Astrocyte of the cerebellum (primary cell): ENCODE results near the gene DPYD.

Source experiments
- DNase-seq: peaks from one replicate; pipeline ENCODE4 v3.0.0-alpha.2; 2011; ENCODE audit warnings: low read depth
- H3K4me3 ChIP-seq: 2 replicates; pipeline ENCODE4 v1.5.1; 2011; ENCODE audit warnings: mild to moderate bottlenecking, low read depth, low read length, moderate library complexity
- CTCF ChIP-seq: IDR thresholded peaks from 2 replicates; pipeline ENCODE4 v1.5.1; 2012; ENCODE audit warnings: low read length, low read depth, moderate library complexity, mild to moderate bottlenecking; ENCODE audit errors: missing control alignments
- in situ Hi-C: cut with HindIII; loops from 2 replicates; pipeline ENCODE4 v1.10.0; 2017; ENCODE audit warnings: low sequenced_read_pairs

DPYD gene

GRCh38 chr1:97533358-97533757 lies 387.5 kb downstream of the DPYD start:
- TF ChIP-seq CTCF, result no peak
- DNase-seq, result no peak
- in situ Hi-C loops, result no loop called here
- H3K4me3 ChIP-seq, result no peak overlapping the region

- in situ Hi-C loops, result no loop called here
- H3K4me3 ChIP-seq, result no peak overlapping the region
- no peak for DNase-seq
- TF ChIP-seq CTCF, result no peak
These were observed 391.2 kb downstream of the DPYD start for GRCh38 chr1:97529600-97529999.

- no peak for TF ChIP-seq CTCF
- in situ Hi-C loops, result no loop called here
- no peak overlapping the region for H3K4me3 ChIP-seq
These were observed 396.6 kb downstream of the DPYD start for GRCh38 chr1:97524211-97524610.

GRCh38 chr1:97516588-97516987 lies 404.2 kb downstream of the DPYD start:
- no peak for TF ChIP-seq CTCF
- in situ Hi-C loops, result no loop called here
- no peak for DNase-seq
- no peak overlapping the region for H3K4me3 ChIP-seq

More at GRCh38 chr1:97524211-97524610, 396.6 kb downstream of the DPYD start:
- no peak for DNase-seq

GRCh38 chr1:97508653-97509218 lies 412.1 kb downstream of the DPYD start:
- H3K4me3 ChIP-seq, result no peak overlapping the region
- in situ Hi-C loops, result no loop called here
- DNase-seq, result no peak
- TF ChIP-seq CTCF, result no peak

- no peak for TF ChIP-seq CTCF
- H3K4me3 ChIP-seq, result no peak overlapping the region
- DNase-seq, result no peak
- in situ Hi-C loops, result no loop called here
These were observed 413.0 kb downstream of the DPYD start for GRCh38 chr1:97507863-97508262.

GRCh38 chr1:97506368-97506767 lies 414.5 kb downstream of the DPYD start:
- DNase-seq, result no peak
- no peak overlapping the region for H3K4me3 ChIP-seq
- TF ChIP-seq CTCF, result no peak
- in situ Hi-C loops, result no loop called here
